GM10266 (cell line): ENCODE results near the gene C3orf20.

Experiments used
- DNase-seq: peaks from one replicate; pipeline ENCODE4 v3.0.0; 2012; ENCODE audit errors: extremely low spot score
- CTCF ChIP-seq: IDR thresholded peaks from 2 replicates; pipeline ENCODE4 v1.5.1; 2012; ENCODE audit warnings: mild to moderate bottlenecking, low read depth; ENCODE audit not compliant: control insufficient read depth, insufficient read depth; ENCODE audit errors: missing control alignments

The C3orf20 gene

GRCh38 chr3:14810801-14811661, 136.1 kb downstream of the C3orf20 start:
- DNase-seq: no peak
- TF ChIP-seq CTCF: no peak

- TF ChIP-seq CTCF: no peak
- DNase-seq: no peak
These were observed 136.7 kb downstream of the C3orf20 start for GRCh38 chr3:14811684-14812083.

- no peak for TF ChIP-seq CTCF
- no peak for DNase-seq
These were observed 137.4 kb downstream of the C3orf20 start for GRCh38 chr3:14812196-14812790.

GRCh38 chr3:14814411-14814871, 139.5 kb downstream of the C3orf20 start:
- no peak for TF ChIP-seq CTCF
- DNase-seq: no peak

- no peak for TF ChIP-seq CTCF
These were observed 141.4 kb downstream of the C3orf20 start for GRCh38 chr3:14816359-14816758.

GRCh38 chr3:14818804-14819500, 144.0 kb downstream of the C3orf20 start, which contains the start of gene FGD5:
FGD5 (plus strand) TSS chr3:14818962; CDS start chr3:14819072, 110 bp downstream.
- no peak for DNase-seq
- no peak for TF ChIP-seq CTCF

More at GRCh38 chr3:14816359-14816758, 141.4 kb downstream of the C3orf20 start:
- DNase-seq: no peak
